ENCODE measurements around the gene DUOXA1.
"Not testable (repeated sequence)": the region's sequence is repeated elsewhere in the genome, so short reads cannot be mapped to it uniquely, and the experiment has no call there.

The DUOXA1 gene

DNA sequence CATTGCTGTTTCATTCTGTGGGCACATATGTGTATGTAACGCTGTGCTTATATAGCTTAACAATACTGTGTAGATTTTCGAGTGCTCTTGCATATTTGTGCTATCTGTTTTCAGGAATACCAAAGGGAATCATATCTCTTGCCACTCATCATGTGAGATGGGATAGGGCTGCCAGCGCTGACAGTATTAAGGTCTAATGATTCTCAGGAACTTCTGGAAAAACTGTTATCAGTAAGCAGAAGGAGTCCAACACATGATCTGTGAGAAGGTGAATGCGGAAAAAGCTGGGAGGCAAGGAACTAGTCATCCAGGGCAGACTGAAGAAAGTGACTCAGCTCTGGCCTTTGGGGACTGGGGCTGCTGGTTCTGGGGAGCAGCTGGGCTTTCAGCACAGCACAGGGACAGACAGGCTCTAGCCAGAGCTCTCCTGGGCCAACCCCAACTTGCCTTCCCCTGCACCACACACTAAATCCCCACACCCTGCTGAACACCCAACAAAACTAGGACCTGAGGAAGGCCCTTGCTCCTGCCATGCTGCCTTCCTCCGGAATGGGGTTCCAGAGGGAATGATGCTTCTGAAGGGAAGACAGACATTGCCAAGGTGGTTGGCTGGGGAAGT is 49.9 kb downstream of the DUOXA1 start:
- not testable (repeated sequence) for H3K9me3 ChIP-seq (ENCODE audit: control insufficient read depth, low read length); H3K4me3 ChIP-seq (ENCODE audit: insufficient read depth, low read depth, low read length, poor library complexity, severe bottlenecking); DNase-seq; H3K27me3 ChIP-seq (replicated peaks; ENCODE audit: control insufficient read depth, insufficient read depth, low read length, poor library complexity, severe bottlenecking); H3K27ac ChIP-seq (ENCODE audit: insufficient read depth, low read length, poor library complexity, severe bottlenecking); H3K4me1 ChIP-seq (ENCODE audit: control insufficient read depth, insufficient read depth, low read length, poor library complexity, severe bottlenecking); H3K36me3 ChIP-seq (ENCODE audit: control insufficient read depth, insufficient read depth, low read length)

DNA sequence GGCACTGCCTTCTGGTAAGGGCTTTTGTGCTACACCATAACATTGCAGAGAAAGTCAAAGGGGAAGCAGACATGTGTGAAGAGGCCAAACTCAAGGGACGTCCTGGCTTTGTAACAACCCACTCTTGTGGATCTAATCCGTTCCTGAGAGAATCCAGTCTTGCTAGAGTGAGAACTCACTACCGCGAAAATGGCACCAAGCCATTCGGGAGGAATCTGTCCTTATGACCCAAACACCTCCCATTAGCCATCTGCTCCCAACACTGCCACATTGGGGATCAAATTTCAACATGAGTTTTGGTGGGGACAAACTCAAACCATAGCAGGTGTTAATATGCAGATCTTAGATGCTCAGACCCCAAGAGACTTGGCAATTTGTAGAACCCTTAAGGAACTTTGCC is 50.5 kb downstream of the DUOXA1 start:
- not testable (repeated sequence) for H3K4me3 ChIP-seq (ENCODE audit: insufficient read depth, low read depth, low read length, poor library complexity, severe bottlenecking); H3K27me3 ChIP-seq (replicated peaks; ENCODE audit: control insufficient read depth, insufficient read depth, low read length, poor library complexity, severe bottlenecking); H3K36me3 ChIP-seq (ENCODE audit: control insufficient read depth, insufficient read depth, low read length); H3K9me3 ChIP-seq (ENCODE audit: control insufficient read depth, low read length); DNase-seq; H3K4me1 ChIP-seq (ENCODE audit: control insufficient read depth, insufficient read depth, low read length, poor library complexity, severe bottlenecking); H3K27ac ChIP-seq (ENCODE audit: insufficient read depth, low read length, poor library complexity, severe bottlenecking)

DNA sequence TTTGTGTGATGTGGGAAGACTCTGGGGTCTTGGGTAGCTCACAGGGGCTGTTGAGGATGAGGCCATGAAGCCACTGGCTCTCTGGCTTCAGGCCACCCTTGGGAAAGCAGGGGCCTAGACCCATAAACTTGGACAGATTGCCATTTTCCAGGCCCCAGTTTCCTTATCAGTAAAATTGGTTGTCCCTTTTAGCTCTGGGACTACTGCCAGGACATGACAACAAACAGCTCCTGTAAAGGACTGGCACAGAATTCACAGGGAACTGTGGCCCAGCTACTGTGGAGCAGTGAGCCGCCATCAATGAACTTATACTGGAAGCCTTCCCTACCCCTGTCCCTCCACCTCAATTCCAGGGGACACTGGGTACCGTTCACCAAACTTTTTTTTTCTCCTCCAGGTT is 52.3 kb downstream of the DUOXA1 start:
- not testable (repeated sequence) for H3K27ac ChIP-seq (ENCODE audit: insufficient read depth, low read length, poor library complexity, severe bottlenecking); DNase-seq; H3K27me3 ChIP-seq (replicated peaks; ENCODE audit: control insufficient read depth, insufficient read depth, low read length, poor library complexity, severe bottlenecking); H3K4me1 ChIP-seq (ENCODE audit: control insufficient read depth, insufficient read depth, low read length, poor library complexity, severe bottlenecking); H3K36me3 ChIP-seq (ENCODE audit: control insufficient read depth, insufficient read depth, low read length); H3K4me3 ChIP-seq (ENCODE audit: insufficient read depth, low read depth, low read length, poor library complexity, severe bottlenecking); H3K9me3 ChIP-seq (ENCODE audit: control insufficient read depth, low read length)

DNA sequence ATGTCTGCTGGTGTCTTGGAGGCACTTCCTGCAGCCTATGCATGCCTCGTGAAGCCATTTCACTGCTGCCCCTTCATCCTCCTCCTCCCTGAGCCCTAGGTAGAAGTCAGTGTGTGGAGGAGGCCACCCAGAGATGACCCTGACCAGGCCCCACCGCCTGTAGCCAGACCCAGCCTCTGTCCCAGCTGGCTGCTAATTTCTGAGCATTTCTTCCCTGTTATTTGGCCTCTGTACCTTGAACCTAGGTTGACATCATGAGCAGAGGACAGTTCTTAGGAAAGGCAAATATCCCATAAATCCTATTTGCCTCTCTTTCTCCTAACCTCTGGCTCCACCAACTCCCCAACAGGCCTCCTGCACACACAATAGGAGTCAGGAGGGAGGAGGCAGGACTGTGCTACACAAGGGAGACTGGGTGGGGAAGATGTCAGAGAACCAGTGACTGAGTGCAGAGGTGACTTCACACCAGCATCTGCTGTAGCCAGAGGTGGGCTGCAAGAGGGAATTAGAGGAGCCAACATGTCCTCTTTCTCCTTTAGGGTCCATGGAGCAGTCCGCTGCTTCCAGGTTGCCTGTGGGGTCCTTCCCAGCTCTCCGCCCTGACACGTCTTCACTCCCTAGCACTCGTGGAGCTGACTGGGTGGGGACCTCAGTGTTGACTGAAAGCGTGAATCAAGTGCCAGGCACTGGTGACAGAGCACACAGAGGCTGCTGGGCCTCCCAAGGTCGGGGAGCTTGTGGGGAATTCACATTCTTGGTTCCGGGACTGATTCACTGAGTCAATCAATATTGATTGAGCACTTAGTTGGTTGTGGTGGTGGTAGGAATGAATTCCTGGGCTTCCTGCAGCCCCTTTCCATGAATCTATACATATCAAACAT is 54.0 kb downstream of the DUOXA1 start:
- DNase-seq; H3K27ac ChIP-seq (ENCODE audit: insufficient read depth, low read length, poor library complexity, severe bottlenecking); H3K27me3 ChIP-seq (replicated peaks; ENCODE audit: control insufficient read depth, insufficient read depth, low read length, poor library complexity, severe bottlenecking); H3K4me3 ChIP-seq (ENCODE audit: insufficient read depth, low read depth, low read length, poor library complexity, severe bottlenecking); H3K4me1 ChIP-seq (ENCODE audit: control insufficient read depth, insufficient read depth, low read length, poor library complexity, severe bottlenecking); H3K9me3 ChIP-seq (ENCODE audit: control insufficient read depth, low read length); H3K36me3 ChIP-seq (ENCODE audit: control insufficient read depth, insufficient read depth, low read length): not testable (repeated sequence)

DNA sequence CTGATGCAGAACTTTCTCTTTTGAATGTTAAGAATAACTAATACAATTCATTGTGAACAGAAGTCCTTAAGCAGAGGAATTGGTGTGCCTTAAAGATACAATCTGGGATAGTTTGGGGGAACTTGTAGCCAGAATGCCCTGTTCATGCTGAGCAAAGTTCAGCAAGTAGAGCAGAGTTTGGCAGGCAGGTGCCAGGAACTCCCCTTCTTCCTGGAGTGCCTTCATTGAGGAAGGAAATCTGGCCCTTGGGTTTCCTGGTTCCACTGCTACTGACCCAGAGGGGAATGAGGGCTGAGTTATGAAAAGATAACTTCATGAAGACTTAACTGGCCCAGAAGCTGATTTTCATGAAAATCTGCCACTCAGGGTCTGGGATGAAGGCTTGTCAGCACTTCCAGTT is 56.1 kb downstream of the DUOXA1 start:
- H3K27me3 ChIP-seq (replicated peaks; ENCODE audit: control insufficient read depth, insufficient read depth, low read length, poor library complexity, severe bottlenecking); H3K9me3 ChIP-seq (ENCODE audit: control insufficient read depth, low read length); H3K27ac ChIP-seq (ENCODE audit: insufficient read depth, low read length, poor library complexity, severe bottlenecking); H3K4me1 ChIP-seq (ENCODE audit: control insufficient read depth, insufficient read depth, low read length, poor library complexity, severe bottlenecking); H3K36me3 ChIP-seq (ENCODE audit: control insufficient read depth, insufficient read depth, low read length); H3K4me3 ChIP-seq (ENCODE audit: insufficient read depth, low read depth, low read length, poor library complexity, severe bottlenecking); DNase-seq: not testable (repeated sequence)

DNA sequence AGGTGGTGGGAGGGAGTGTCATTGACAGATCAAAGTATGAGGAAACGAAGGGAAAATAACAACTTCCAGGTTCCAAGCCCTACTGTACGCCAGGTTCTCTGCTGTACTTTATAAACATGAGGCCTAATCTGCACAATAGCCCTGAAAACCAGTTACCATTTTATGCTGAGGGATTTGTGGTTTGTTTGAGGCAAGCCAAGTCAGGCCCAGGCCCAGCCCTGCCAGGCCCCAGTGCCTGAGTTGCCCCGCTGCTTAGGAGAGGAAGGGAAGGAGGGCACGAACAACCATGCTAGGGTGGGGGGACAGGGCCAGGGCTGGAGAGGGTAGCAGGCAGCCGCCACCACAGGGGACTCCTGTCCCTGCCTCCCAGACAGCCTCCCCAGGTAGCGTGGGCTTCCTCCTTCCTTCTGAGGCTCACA is 59.7 kb downstream of the DUOXA1 start:
- H3K4me3 ChIP-seq (ENCODE audit: insufficient read depth, low read depth, low read length, poor library complexity, severe bottlenecking); H3K27me3 ChIP-seq (replicated peaks; ENCODE audit: control insufficient read depth, insufficient read depth, low read length, poor library complexity, severe bottlenecking); H3K9me3 ChIP-seq (ENCODE audit: control insufficient read depth, low read length); DNase-seq; H3K36me3 ChIP-seq (ENCODE audit: control insufficient read depth, insufficient read depth, low read length); H3K27ac ChIP-seq (ENCODE audit: insufficient read depth, low read length, poor library complexity, severe bottlenecking); H3K4me1 ChIP-seq (ENCODE audit: control insufficient read depth, insufficient read depth, low read length, poor library complexity, severe bottlenecking): not testable (repeated sequence)
